GM21737 (cell line): Measurements from ENCODE around the gene NRG2.

Experiments used
- ATAC-seq: cut with Tn5 transposase; IDR thresholded peaks from one replicate; pipeline ENCODE4 v1.9.1; 2021; ENCODE audit warnings: mild to moderate bottlenecking, moderate library complexity; ENCODE audit not compliant: unreplicated experiment

NRG2 gene

DNA sequence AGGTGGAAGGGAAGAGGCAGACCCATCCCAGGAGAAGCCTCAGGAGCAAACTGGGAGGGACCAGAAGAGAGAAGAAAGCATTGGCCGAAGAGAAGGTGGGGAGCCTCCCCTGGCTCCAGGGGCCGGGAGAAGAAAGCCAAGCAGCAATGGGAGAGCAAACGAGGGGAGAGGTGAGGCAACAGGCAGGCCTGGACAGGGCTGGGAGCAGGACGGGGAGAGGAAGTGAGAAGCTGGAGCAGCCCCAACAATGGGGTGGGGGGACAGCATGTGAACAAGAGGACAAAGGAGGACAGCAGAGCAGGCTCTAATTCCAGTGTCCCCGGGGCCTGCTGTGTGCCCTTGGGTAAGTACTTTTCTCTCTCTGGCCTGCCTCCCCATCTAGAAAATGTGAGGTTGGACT, 132.2 kb downstream of the NRG2 start:
- no peak for ATAC-seq

DNA sequence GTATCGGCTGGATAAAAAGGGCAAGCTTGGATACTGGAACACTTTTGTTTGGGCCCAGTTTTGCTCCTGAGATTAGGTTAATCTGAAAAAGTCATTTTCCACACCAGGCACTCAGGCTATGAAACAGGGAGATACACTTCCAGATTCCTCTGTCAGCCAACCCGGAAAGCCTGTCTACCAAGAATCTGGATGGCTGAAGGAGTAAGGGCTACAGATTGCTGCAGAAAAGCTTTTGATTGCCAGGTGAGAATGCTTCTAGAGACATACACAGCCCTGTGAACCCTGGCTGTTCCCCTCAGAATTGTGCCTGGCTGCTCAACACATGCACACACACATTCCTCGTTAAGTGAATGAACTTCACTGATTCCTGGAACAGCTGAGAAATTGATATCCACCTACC, 133.1 kb downstream of the NRG2 start:
- ATAC-seq, result no peak

DNA sequence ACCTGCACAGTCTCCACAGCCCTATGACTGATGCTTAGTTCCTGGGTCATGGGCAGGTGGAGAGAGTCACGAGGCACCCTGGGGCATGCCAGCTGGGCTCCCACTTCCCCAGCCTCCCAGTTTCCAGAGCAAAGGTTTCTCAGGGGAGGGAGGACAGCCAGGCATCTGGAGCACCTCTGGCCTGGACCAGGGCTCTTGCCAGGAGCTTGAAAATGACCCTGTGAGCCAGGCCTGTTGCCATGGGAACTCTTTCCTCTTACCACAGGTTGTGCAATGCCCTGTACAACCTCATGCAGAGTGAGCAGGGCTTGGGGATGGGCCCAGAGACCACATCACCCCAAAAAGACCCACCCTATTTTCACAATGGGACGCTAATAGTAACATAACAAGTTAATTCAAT, 134.3 kb downstream of the NRG2 start:
- no peak for ATAC-seq

DNA sequence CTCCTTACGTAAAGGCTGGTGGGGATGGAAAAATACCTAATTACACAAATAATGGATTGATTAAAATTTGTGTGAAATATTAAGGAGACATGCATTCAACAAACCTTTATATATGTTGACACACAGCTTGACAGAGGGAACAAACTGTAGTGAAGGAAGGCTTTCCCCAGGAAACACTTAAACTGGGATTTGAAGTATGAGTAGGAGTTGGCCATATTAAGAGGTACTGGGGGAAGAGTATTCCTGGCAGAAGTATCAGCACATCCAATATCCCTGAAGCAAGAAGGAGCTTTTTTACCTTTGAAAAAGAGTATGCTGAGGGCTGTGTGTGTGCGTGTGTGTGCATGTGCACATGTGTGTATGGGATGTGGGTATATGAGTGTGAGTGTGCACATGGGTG, 136.4 kb downstream of the NRG2 start:
- no peak for ATAC-seq

DNA sequence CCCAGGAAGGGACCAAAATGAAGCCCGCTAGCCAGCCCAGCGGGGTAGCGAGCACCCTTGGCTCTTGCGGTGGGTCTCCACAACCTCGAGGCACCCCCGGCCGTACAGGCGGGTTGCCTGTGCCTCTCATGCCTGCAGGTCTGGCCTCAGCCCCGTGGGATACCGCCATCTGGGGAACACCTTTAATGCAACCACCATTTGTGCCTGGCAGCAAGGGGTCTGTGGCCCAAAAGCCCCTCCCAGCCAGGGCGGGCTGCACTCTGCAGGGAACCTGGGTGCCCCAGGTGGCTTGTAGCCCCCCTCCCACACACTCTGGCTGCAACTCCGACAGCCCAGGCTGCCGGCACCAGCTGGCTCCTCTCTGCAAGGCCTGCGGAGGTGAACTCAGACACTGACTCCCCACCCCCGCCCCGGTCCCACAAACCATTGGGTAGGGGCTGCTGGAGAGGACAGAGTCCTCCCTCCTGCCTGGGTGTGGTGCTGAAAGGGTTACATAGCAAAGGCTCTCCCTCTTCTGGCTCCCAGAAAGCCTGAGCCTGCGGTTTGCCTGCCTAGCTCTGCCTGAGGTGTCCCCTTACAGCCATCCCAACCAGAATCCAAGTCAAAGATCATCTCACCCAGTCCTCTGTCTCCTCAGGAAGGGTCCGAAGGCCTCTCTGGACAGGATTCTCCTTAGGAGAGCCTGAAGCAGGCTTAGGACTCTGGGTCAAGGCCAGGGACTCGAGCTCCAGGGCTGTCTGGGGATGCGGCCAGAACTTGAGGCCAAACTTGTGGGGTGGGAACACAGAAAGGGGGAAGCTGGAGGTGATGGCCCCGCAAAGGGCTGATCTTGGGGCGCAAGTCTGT, 138.1 kb downstream of the NRG2 start:
- ATAC-seq, result no peak

DNA sequence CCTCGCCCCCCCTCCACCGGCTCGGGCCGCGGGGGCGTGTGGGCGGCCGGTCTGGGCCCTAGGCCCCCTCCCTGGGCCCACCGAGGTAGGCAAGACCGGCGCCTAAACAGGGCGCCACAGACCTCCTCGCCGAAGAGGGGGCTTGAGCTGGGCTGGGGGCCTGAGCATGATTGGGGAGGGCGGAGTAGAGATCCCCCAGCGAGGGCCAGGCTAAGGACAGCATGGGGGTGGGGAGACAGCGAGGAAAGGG, 138.6 kb downstream of the NRG2 start:
- no peak for ATAC-seq

DNA sequence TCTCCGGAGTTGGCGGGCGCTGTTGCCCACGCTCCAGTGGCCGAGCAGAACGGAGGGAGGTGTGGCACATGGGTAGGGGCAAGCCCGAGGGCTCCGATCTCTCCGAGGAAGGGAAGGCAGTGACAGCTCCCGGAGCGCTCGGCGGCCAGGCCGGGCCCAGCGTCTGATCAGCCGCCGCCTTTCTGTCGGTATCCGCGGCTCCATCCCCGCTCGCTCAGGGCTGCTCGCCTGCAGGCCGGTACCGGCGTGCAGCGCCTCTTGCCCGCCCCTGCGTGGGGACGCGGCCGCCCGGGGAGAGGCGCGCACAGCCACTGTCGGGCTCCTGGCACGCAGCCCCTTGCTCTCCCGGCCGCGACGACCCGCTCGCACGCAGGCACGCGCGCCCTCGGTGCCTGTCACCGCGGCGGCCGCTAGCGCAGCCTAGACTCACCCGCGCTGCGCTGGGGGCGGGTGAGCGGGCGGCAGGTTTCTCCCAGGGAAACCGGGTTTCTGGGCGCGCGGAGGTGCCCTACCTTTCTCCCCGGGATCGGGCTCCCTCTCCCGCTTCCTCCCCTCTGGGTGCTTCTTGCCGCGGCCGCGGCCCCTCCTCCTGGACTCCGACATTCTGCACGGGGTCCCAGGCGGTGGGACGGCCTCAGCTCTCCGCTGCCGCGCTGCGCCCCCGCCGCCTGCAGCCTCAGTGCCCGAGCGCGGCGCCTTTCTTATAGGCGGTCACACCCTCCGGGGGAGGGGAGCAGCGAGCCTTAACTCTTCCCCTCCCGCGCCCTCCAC, 139.1 kb downstream of the NRG2 start:
- ATAC-seq, result no peak

DNA sequence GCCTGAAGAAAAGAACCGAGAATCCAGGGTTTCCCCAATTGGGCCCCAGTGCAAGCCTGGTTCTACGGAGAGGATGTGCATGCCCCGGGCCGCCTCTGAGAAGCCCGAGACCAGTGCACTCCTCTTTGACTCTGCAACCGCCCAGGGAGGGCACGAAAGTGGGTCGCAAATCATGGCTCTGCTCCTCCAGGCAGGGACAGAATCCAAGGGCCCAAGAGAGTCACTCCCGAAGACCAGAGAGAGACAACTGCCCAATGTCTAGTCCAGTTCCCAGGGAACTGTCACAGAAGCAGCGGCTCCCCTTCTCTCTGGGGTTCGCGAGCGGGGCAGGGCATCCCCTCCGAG, 139.7 kb downstream of the NRG2 start:
- no peak for ATAC-seq

DNA sequence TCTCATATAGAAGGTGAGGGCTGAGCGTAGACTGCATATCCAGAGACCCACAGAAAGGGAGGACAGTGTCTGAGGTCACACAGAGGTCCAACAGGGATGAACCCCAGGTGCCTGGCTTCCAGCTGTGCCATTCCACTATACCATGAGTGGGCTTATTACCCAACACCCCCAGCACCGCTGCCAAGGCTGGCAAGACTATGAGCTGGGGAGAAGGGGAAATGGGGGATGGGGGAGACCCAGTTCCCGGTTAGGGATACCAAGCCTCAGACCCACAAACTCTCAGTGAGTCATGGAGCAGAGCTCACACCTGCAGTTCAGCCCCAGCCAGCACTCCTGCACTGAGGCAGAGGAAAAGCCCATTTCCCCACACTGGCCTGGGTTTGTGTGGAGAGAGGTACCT, 141.1 kb downstream of the NRG2 start:
- ATAC-seq, result no peak

DNA sequence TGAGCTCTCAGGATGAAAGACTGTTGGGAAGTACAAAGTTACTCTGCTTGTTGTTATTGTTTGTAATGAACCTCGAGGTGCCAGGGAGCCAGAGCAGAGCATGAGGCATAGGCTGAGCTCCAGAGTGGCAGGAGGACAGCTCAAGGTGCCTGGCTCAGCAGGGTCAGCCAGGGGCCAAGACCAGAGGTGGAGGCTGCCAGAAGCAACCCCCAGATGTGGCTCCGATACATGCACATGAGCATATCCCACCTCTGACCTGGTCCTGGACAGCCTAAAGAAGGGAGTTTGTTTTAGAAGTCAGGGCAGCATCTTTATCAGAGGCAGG, 141.9 kb downstream of the NRG2 start:
- no peak for ATAC-seq

DNA sequence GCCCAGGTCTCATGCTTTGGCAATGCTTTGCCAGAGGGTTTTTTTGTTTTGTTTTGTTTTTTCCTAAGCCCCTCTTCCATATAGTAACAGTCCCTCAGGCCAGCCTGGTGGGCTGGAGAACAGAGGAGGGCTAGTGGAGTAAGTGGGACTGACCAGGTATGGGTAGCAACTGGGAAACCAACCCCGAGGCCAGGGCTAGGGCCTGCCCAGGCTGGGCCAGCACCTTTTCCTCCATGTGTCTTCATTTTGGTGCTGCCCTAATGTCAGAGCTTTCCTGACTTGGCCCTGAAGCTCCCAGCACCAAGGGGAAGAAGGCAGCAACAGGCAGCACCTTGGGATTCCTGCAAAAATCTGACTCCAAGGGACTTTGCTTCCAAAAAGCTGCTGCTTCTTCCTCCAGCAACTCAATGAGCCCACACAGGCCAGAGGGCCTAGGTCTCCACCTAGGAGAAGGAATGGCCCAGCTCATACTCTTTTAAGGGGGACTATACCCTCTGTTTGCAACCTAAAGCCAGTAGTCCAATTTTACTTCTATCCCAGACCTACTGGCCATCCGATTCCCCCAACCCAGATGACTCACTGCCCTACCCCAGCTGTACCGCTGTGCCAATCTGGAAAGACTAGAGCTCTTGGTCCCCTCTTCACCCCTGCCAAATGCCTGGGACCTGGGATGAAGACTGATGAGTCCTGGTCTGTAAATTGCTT, 142.4 kb downstream of the NRG2 start:
- ATAC-seq, result no peak

DNA sequence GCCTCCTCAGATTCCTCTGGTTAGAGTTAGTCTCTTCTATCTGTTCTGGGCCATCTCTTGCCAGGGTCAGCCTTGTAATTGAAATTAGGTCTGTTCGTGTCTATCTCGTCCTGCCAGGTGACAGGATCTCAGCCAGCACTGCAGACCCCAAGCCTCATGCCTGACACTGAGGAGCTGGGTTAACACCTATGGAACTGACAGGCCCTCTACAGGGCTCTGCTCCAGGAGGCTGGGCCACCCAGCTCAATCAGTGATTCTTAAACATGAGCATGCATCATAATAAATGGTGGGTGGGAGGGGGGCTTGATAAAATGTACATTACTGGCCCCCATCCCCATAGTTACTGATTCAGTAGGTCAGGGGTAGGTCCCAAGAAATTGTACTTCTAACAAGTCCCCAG, 144.1 kb downstream of the NRG2 start:
- no peak for ATAC-seq

DNA sequence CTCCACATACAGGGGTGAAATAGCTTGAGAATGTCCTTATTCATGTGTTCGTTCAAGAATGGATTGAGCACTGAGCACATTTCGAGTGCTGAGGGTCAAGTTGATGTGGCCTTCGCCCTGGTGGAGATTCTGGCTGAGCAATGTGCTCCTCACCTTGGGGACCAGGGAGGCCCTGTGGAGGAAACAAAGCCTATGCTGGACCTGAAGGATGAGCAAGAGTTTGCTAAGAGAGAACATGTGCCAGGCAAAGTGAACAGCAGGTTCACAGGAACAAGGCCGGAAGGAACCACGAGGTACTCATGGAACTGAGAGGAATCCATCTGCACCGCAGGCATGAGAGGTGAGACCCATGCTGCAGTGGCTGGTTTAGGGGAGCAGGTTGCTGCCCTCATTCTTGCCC, 145.1 kb downstream of the NRG2 start:
- ATAC-seq, result no peak

DNA sequence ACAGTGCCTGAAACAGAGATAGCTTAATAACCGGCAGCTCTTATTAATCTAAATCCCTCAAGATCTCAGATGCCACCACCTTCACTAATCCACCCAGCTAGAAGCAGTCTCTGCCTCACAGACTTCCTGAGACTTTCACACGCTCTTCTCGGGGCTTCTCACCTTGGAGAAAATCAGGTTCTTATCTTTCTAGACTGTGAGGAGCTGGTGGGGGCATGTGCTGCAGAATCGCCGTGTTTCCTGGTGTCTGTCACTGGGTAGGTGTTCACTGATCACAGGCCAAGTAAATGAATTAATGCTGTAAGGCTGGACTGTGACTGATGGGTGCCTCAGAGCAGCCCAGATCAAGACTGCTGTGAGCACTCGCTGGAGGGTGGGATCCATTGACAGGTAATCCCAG, 145.8 kb downstream of the NRG2 start:
- ATAC-seq, result no peak

DNA sequence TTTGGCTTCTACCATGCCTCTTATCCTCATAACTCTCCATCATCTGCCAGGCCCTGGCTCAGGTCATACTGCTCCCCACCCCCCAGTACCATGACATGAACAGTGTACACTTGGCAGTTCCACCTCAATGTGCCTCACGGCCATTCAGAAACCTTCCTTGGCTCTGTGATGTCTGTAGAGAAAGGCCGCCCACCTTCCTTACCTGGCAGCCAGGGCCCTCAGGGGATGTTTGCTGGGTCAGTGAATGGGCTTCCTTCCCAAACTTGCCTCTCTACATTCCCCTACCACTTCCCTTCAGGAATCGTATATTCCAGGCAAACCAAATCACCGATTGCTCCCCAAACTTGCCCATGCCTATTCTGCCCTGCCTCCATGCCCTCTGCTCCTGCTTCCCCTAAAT, 146.4 kb downstream of the NRG2 start:
- ATAC-seq, result no peak

DNA sequence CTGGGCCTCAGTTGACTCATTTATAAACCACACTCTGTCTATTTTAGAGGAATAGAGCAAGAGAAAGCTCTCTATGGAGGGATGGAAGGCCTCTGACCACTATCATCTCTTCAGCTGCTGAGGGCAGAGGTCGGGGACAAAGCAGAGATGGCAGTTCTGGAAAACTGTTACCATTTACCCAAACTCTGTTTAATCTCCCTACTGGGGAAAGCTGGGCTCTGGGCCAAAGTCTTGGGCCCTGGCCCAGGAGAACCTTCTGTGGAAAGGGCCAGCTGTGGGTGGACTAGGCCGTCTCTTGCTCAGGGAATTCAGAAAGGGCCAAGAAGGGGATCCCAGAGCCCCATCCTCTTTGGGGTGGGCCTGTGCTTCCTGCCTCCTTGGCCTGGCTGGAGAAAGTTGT, 147.5 kb downstream of the NRG2 start:
- ATAC-seq, result no peak

DNA sequence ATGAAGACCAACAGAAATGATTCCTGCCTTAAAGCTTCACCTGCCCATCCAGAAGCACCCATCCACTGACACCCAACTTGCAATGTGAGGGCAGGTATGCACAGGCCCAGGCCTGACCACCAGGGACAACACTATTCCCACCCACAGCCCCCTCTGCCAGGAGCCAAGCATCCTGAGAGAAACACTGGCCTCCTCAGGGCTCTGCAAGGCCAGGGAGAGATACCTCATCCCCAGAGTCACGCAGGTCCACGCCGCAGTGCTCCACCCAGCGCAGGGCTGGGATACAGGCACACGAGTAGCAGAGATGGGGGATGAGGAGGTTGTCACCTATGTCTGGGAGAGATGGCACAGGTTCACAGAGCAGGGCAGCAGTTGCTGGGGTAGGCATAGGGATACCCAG, 148.1 kb downstream of the NRG2 start:
- ATAC-seq, result no peak

DNA sequence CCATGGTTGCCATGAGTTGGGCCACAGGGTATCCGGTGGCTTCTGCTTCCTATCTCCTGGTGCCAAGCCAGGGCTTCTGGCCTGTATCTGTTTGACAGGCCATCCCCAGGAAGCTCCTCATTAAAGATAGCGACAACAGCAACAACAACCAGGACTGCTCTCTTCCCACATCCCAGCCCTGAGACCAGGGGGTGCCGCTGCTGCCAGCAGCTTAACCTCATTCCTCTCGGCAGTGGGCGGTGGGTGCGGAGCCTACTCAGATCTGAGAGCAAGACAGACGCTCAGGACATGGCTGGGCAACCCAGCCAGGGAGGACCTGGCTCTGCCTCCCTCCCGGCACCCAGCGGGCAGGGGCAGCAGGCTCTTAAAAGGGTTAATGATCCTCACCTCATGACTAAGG, 149.2 kb downstream of the NRG2 start:
- ATAC-seq, result no peak

DNA sequence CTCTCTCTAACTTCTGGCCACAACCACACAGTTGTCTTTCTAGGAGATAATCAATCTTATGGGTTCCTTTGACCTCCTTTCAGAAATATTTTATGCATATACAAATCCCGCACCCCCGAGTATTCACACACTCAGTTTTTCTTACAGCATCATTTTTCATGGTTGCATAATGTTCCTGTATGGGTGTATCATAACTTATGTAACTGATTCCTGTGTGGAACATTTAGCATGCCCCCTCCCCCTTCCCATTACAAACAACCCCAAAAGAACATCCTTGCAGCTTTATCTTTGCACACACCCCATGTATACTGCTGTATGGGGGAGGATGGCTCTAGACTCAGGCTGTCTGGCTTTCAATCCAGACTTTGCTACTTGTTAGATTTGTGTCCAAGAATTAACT, 153.7 kb downstream of the NRG2 start:
- no peak for ATAC-seq

DNA sequence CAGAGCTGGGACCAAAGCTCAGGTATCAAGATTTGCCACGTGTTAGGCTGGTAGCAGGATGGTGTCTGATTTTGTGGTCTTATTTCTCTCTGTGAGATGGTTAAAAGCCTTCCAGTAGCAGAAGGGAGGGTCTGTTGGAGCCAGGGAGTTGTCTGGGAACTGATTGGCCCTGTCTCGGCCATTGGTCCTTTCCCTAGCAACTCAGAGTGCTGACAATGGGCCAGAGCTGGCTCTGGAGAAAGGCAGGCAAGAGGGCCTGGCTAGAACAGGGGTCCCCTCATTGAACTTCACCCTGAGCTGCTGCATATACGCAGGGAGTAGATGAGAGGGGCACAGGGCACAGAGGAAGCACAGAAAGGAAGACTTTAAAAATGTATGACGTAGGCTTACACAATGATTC, 154.7 kb downstream of the NRG2 start:
- ATAC-seq, result no peak

DNA sequence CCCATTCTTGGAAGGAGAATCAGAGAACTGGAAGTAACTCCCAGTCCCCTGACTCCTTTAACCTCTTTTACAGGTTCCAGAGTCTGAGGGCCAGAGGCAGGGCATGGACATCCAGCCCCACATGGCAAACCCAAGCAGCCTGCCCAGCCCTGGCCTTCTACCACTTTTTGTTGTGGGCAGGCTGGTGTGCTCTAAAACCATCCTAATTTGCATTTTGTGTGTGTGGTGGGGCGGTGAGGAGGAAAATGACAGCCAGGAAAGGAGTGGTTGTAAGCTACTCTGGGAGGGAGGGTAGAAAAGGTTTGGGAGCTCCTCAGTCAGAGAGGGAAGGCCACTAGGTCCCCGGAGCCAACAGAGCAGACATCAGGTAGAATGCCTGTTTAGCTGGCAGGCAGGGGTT, 156.9 kb downstream of the NRG2 start:
- ATAC-seq, result no peak

DNA sequence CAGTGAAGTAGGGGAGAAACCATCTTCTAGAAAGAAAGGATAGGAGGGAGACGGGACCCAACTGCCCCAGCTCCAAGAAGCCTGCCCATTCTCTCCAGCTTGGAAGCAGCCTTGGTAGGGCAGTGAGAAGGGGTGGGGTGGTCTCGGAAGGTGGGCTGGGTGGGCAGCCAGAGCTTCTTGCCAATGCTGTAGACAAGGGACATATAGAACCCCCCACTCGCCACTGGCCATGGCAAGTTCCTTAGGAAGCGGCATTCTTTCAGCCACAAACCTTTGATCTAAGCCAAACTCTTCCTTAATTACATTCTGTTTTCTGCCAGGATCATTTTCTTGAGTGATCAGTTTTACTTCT, 157.3 kb downstream of the NRG2 start:
- no peak for ATAC-seq
